RCC 7860 (cell line): Measurements from ENCODE around the gene NAP1L4.

Experiments used
- DNase-seq: peaks from one replicate; pipeline ENCODE4 v3.0.0-alpha.2; 2015; ENCODE audit warnings: low spot score
- FAIRE-seq: peaks from 2 replicates; lab custom pipeline; 2012; peaks lifted over from hg19 to GRCh38; lab: Jason Lieb, UNC

Gene NAP1L4

GRCh38 chr11:2963761-2964160 is 28.4 kb downstream of the NAP1L4 start:
- no peak for FAIRE-seq

GRCh38 chr11:2963112-2963754 is 28.9 kb downstream of the NAP1L4 start:
- FAIRE-seq (no peak), DNase-seq (no peak)

More at GRCh38 chr11:2963761-2964160, 28.4 kb downstream of the NAP1L4 start:
- DNase-seq = no peak

DNA sequence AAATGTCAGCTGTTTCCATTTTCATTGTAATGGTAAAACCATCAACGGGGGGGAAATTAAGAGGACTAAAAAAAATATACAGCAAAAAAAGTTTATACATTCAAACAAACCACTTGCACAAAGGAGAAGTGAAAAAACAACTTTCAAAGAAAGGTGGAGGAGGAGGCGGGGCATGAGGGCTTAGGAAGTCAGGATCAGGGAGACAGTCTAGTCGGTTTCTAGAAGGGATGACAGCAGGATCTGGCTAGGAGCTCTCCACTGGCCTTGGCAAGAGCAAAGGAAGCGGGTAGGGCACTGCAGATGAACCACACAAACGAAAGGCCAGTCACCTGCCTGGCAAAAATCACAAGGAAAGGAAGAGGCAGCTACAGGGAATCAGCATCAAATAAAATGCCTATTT is 31.0 kb downstream of the NAP1L4 start:
- FAIRE-seq = no peak
- DNase-seq = no peak

DNA sequence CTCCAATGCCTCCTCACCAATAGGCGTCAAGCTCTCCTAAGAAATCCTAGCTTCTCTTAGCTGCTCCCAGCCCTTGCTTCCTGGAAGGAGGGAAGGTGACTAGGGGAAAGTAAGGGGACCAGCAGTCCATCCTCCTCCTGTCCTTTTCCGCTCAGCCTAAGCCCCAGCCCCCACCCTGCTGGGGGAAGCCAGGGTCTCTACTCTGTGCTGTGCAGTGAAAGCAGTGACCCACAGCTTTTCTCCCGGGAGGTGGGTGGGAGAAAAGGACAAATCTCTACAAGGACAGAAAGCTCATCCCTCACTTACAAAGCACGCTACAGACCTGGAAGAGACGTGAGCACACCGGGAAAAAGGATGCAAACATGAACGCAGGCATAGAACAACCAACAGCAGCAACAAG is 32.0 kb downstream of the NAP1L4 start:
- FAIRE-seq (no peak), DNase-seq (no peak)

GRCh38 chr11:2958251-2958650 is 33.9 kb downstream of the NAP1L4 start:
- DNase-seq (no peak), FAIRE-seq (no peak)

DNA sequence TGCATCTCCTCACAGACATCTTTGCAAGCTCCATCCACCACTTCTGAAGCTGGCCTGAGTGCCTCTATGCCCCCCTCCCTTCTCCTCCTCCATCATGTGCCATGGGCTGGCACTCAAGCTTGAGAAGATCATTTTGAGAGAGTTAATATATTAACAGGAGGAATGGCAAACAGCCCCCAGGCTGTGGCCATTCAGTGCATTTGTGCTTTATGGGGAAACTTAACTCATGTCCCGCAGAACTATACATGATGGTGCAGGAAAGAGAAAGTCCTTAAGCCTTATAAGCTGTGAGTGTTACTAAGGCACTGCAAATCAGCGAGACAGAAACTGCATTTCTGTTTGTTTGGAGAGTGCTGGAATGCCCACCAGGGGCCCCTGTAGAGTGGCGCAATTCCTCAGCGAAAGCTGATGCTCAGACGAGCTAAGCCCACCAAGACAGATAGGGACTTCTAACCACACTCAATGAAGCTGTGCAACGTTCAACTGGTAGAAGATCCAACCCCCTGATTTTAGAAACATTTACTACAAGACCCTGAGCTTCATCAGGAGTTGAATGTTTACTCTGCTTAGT is 36.1 kb downstream of the NAP1L4 start:
- no peak for DNase-seq
- no peak for FAIRE-seq

- FAIRE-seq = no peak
- no peak for DNase-seq
Measured at GRCh38 chr11:2954263-2954662, 37.9 kb downstream of the NAP1L4 start.

GRCh38 chr11:2952290-2952689 is 39.8 kb downstream of the NAP1L4 start:
- no peak for DNase-seq
- no peak for FAIRE-seq

DNA sequence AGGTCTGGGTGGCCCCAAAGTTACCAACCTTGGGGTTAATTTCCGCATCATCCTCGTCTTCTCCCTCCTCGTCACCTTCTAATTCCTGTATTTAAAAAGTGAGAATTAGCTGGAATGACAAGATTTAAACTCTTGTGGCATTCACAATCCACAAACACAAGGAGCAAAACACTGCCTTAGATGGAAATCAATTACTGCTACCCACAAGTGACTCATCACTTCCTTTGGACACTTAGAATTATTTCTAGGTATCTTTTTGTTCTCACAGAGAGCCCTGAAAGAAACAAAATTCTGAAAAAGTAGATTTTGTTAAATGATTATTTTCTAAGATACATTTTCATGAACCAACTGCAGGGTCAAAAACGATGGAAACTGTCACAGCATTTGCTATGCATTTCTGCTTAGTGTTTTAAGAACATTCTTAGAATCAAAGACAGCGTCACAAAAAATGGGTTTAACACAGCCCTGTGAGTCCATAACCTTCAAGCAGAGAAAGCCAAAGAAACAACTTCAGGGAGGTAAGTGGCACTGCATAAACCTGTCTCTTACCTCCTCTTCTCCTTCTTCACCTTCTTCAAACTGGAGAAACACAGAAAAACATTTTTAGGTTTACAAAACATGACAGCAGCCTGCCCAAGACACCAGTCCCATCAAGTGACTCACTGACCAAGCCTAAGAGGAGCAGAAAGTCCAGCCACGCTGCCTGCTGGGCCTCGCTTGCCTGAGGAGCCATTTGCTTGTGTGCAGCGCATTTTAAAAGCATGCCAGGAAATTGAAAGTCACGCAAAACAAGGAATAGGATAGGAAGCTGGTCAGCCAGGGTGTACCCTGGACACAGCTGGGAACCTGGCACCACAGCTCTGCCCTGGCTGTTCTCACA is 40.7 kb downstream of the NAP1L4 start:
- DNase-seq (peak; percentile 23), FAIRE-seq (no peak)

DNA sequence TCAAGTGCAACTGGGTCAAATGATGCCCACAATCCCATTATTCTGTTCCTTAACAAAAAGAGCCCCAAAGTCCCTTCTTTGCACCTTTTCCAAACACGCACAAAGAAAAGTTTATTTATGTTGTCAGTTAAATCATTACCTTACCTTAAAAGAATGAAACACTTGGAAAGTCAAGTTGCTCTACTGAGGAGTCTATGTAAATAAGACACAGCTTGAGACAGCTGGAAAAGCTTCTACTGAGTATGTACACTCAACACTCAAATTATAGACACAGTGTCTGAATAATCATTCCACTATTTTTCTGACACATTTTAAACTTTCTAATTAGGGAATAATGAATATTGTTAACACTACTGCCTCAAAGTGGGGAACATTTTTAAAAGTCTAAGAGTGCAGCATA is 41.3 kb downstream of the NAP1L4 start:
- DNase-seq (no peak), FAIRE-seq (no peak)

DNA sequence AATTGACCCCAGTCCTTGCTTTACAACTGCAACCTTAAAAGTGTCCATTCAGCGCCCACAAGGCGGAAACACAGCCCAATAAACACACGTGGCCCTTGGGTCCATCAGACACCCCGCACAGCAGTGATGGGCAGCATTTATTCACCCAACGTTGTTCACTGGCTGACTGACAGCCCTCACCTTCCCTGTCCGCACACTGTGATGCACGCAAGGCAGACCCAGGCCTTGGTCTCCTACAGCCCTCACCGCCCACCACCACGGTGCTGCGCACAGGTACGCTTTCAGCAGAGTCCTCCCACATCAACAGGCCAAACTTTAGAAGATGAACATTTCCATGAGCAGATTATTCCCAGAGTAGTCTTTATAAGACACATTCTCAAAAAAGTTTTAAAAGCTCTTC is 42.2 kb downstream of the NAP1L4 start:
- DNase-seq (no peak), FAIRE-seq (no peak)

DNA sequence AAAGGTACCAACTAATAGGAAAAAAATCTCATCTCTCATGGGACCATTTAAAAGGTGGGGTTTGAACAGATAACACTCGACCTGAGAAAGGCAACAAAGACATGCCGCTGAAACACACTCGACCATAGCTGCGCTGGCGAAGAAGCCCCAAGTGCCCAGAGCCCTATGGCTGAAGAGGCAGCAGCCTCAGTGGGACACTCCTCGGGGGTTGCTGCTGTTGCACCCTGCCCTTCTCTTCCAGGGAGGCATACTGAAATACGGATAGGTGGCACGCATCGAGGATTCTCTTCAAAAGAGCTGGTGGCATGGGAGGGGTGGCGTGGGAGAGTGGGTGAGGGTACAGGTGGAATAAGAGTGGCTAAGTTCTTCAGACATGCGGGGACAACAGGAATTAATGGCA is 44.4 kb downstream of the NAP1L4 start:
- DNase-seq = no peak
- FAIRE-seq = no peak

GRCh38 chr11:2945757-2946287 is 46.3 kb downstream of the NAP1L4 start:
- no peak for FAIRE-seq
- DNase-seq = no peak

- DNase-seq = no peak
- no peak for FAIRE-seq
Measured at GRCh38 chr11:2945031-2945756, 46.9 kb downstream of the NAP1L4 start.

DNA sequence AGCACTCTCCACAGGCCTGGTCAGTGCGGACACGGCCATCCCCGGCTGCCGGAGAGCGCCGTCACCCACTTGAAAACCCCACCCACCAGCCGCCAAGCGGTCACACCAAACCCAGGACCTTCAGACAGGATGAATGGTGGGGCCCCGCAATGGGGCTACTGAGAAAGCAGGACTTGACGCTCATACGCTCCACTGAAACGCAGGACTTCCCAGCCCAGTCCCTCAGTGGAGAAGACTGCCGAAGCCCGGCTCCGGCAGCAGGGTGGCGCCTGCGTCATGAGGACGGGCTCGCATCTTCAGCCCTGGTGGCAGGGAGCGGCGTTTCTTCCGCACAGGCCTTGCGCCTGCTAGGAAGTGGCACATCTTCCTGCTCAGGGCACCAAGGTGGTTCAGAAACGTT is 47.6 kb downstream of the NAP1L4 start:
- no peak for FAIRE-seq
- DNase-seq = no peak

DNA sequence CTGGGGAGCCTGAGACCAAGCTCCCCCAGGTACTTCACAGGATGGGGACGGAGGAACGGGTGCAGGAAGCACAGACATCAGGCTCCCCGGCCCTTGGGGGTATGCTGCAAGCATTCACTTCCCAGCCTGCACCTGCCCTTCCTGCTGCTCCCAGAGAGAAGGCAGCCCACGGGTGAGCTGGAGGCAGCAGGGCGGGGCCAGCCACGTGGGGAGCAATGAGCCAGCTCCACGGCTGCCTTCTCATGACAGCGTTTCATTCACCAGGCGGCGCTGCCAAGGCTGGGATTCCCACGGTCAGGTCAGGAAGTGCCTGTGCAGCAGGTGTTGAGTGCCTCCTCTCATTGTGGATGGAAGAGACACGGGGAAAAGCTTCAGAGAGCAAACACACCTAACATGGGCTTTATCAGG is 48.4 kb downstream of the NAP1L4 start:
- DNase-seq = no peak
- FAIRE-seq = no peak

DNA sequence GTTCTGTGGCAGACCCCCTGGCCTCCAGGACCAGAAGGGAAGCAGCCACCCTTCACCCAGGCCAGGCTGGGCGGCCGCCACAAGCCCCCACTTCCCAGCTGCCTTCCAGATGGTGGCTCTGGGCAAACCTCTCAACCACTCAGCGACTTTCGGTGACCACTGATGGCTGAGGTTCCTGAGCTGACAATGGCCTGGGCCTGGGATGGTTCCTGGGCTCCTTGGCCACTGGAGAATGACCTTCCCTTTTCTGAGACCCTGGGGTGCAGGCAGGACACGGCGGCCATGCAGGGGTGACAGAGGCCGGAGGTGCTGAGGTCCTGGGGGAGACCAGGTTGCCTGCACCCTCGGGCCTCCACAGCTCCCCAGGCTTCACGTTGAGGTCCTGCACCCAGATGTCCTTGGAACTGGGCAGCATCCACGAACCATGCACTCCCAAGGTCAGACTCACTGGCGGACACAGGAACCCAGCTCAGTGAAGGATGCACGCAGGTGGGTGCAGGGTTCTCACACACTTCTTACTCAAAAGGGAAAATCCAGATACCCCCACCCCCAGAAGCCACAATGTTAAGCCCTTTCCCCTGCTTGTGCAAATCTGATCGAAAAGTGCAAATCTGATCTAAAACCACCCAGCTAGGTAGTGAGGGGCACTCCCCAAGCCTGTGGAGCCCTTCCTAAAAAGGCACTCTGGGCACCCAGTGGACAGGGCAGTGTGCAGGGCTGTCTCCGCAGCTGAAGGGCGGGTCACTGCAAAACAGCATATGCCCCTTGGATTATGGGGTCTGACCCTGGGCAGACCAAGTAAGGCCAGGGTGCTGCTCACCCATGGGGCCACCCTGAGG is 49.0 kb downstream of the NAP1L4 start:
- no peak for FAIRE-seq
- no peak for DNase-seq

DNA sequence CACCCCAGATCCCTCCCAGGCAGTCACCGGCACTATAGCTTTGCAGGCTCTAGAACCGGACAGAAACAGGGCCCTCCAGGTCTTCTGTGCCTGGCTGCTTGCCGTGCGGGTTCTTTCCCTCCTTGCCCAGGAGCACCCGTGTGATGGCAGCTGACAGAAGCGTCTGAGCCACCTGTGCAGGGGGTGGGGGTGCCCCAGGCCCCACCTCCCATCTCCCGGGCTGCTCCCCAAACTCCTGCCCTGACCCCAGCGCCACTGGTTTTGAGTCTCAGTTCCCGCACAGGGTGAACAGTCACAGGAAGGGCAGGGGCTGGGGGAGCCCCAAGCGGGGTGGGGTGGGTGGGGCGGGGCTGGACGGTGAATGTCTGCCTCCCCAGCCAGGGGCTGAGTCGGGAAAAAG is 49.7 kb downstream of the NAP1L4 start:
- no peak for FAIRE-seq

DNA sequence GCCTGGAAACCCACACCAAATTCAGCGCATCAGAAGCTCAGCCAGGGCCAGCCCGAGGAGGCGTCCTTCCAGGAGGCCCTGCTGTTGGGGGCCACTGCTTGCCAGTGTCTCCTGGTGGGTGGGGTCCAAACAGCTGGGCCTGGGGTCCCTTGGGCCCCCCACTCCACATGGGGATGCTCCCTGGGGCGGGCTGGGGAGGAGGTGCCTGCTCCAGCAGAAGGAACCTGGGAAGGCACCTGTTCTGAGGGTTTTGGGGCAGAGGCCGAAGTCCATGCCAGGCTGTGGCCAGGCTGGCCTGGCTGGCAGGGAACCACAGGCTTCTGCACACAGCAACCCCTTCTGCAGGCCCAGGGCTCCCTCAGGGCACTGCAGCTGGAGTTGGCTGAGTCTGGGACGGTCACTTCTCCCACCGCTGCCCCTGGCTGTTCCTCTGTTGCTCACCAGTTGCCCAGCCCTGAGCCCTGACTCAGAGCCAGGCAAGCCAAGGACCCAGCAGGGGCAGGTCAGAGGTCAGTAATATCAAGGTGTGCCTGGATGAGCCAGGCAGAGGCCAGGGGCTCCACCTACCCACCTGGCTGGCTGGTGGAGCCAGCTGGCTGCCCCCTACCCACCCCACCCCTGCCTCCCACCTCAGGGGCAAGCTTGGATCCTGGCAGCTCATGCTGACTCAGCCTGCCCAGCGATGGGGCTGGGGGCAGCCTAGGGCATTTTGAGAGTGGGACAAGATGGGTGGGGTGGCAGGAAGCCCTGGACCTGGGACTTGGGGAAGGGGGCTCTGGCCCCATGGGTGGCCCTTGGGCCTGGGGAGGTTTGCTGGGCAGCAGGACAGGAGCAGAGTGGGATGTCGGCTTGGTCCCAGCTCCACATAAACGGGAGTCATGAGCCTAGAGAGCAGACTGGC is 51.0 kb downstream of the NAP1L4 start:
- no peak for FAIRE-seq
- peak; percentile 69 for DNase-seq

More for the DNA sequence above, 49.7 kb downstream of the NAP1L4 start:
- DNase-seq = no peak
